GM19372 (cell line): ENCODE results near the gene PPP2R1B.

Experiments
- ATAC-seq: cut with Tn5 transposase; IDR thresholded peaks from one replicate; pipeline ENCODE4 v1.9.1; 2021; ENCODE audit warnings: mild to moderate bottlenecking, low read depth, moderate library complexity; ENCODE audit not compliant: unreplicated experiment

PPP2R1B gene

GRCh38 chr11:111756097-111756496 is 10.1 kb downstream of the PPP2R1B start:
- ATAC-seq, result no peak

GRCh38 chr11:111749646-111750045 is 16.5 kb downstream of the PPP2R1B start:
- ATAC-seq, result no peak

- ATAC-seq, result no peak
These were observed 18.0 kb downstream of the PPP2R1B start for GRCh38 chr11:111748035-111748804.

GRCh38 chr11:111745719-111746504 is 20.3 kb downstream of the PPP2R1B start:
- ATAC-seq, result no peak

DNA sequence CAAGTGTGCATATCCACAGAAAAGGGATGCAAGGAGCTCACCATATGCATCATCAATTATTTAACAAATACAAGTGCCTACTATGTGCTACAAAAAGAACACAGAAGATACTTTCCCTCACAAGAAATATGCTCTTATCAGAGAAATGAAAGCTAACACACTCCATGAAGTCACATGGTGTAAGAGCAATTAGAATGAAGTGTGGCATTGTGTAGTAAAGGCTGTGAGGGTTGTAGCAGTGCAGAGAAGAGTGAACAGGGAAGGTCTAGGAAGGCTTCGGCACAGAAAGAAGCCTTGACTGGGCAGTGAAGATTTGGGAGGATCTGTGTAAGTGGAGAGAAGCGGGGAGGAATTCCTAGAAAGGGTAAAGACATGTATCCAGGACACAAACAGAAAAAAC is 22.5 kb downstream of the PPP2R1B start:
- no peak for ATAC-seq

- ATAC-seq, result no peak
These were observed 24.4 kb downstream of the PPP2R1B start for GRCh38 chr11:111741751-111742150.

DNA sequence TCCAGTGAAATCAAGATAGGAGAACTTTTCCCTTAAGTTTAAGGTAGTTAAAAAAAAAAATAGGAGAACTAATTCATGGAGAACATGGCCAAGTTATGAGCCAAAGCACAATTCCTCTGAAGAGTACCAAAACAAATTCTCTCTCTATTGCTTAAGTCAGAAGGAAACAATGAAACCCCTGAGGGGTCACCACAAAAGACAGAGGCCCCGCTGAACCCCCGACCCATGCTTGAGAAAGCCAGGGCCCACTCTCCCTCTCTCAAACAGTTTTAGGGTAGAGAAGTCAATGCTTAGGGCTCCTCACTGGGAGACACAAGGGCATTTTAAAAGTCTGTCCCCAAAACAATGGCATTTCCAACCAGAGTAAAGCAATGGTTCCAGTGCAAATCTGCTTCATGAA is 26.9 kb downstream of the PPP2R1B start:
- no peak for ATAC-seq

GRCh38 chr11:111737444-111738210 is 28.6 kb downstream of the PPP2R1B start:
- no peak for ATAC-seq

GRCh38 chr11:111736621-111737443 is 29.4 kb downstream of the PPP2R1B start:
- ATAC-seq, result no peak

DNA sequence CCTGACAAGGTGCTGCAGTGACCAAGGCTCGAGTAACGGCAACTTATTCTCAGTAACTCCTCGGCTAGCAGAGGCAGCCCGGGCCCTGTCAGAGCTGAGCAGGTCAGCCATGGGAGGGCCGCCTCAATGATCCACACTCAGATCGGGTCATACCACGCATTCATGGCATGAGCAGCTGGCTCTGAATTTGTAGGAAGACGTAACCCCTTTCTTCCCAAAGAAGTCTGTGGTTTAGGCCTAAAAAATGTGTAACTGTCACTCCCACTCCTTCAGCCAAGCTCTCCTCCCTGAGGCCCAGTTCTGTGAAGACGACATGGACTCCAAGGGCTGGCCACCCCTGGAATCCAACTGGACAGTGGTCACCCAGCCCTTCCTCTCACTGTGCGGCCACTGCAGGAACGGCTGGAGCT is 30.0 kb downstream of the PPP2R1B start:
- ATAC-seq, result no peak

GRCh38 chr11:111735262-111736116 is 30.7 kb downstream of the PPP2R1B start:
- ATAC-seq, result no peak

DNA sequence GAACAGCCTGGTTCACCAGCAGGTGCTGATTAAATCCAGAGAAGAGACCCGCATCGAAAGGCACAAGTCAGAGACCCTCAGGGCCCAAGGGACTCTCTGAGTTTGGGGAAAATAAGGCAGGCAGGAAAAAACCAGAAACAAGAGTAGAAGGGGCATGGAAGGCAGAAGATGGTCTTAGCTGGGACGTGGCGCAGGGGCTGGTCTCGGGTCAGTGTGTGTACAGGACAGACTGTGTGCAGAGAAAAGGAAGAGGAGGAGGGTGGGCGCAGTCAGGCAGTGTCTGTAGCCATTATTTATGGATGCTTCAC is 31.3 kb downstream of the PPP2R1B start:
- no peak for ATAC-seq

GRCh38 chr11:111734101-111734953 is 31.9 kb downstream of the PPP2R1B start:
- no peak for ATAC-seq

DNA sequence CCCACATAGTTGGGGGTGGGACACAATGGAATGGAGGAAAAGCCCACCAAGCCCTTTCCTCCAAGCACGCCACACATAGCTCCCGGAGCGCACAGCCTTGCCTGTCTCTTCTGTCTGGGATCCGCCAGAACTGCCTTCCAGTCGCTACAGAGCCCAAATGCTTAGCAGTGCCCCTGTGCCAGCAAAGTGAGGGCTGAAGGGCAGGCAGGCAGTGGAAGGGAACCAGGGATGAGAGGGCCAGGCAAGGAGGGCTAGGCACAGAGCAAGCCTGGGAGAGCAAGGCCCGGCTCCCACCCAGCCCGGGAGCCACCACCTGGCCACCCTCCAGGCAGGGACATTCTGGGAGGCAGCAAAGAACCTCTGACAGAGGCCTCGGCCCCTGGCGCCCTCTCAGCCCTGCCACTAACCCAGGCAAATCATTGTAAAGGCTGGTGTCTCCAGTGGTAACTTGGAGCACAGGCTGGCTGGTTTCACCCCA is 32.5 kb downstream of the PPP2R1B start:
- ATAC-seq, result no peak

DNA sequence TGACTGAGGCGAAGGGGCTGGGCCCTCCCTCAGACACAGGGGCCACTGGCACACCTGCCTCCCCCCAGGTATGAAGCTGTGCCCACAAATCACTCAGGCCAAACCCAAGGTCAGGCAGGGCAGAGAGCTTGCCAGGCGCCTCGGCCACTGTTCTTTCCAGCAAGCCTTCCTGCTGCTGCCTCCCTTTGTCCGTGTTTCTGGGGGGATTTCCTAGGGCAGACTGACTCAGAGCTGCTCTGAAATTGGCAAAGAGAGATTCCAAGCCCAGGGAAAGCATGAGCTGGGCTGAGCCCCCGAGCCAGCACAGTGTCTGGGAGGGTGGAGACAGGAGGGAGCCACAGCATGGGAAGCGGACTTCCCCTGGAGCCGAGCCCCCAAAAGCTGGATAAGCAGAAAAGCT is 33.2 kb downstream of the PPP2R1B start:
- no peak for ATAC-seq

GRCh38 chr11:111731821-111732220 is 34.4 kb downstream of the PPP2R1B start:
- no peak for ATAC-seq

- no peak for ATAC-seq
These were observed 35.2 kb downstream of the PPP2R1B start for GRCh38 chr11:111730871-111731591.

DNA sequence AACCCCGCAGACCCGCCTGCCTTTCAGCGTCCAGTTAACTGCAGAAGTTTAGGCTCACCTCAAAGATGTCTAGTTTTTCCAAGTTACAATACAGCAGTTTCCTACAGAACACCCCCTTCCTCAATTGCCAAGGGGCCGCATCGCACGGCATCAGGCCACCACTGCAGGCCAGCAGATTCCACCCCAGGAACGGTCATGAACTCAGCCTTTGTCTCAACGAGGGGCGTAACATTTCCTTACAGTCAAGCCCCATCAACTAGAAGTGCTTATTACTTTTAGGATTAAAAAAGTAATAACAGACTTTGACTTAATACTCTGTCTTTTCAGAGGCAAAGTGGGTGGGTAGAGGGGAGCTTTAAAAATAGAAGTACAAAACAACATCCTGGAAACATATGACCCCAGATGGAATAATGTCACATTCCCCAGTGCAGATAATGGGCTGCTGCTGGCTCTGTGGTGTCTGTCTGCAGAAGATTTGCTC is 36.3 kb downstream of the PPP2R1B start:
- no peak for ATAC-seq
